ENCODE measurements around the gene CCKAR. TPM values are rescaled to one million over a fixed set of nuclear protein-coding genes. Genes with fewer than 3 reads are reported as not detected.

Gene CCKAR
- total and polyA plus RNA-seq, 2 experiments from 2014 or later = not detected

DNA sequence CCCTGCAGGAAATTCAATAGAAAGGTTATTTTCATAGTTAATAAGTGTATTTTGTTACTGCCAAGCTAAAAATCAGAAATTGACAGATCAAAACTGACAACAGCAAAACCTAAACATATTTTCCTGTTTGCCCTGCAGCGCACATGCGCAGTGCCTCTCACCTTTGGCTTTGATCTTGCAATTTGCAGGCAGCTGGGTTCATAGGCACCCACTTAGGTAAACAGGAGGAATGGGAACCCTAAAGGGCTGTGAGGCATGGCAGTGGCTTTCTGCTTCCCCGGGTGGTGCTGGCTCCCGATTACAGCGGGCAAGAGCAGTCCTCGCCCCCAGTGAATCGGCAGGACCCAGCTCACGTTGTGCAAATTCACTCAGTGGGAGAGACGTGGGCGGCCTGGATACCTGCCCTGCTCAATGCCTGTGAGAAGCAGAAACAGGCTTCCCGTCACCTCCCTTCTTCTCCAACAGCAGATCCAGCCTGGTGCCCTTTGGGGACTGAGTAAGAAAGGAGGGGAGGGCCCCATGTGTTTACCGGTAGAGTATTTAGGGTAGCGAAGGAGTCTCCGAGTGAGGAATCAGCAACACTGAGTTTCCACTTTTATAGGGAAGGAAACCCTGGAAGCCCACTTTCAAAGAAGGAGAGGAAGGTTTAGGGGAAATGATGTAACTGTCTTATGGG, 25.7 kb downstream of the CCKAR start:
- peaks cover 6% of the 10 kb centered on the region for H3K27me3 Mint-ChIP-seq (ENCODE audit: insufficient read depth, low read depth, poor library complexity)
- peaks cover 8% of the 10 kb centered on the region; the same call in 2 of the 3 replicates for H3K9me3 Mint-ChIP-seq
- Histone ChIP-seq H4K20me1 (replicated peaks; ENCODE audit: insufficient read depth) (no peaks in the 10 kb centered on the region), H3K4me3 (no peak overlapping the region), H3K4me1 (ENCODE audit: insufficient read depth) (peaks cover 5% of the 10 kb centered on the region), H3K79me2 (replicated peaks; ENCODE audit: insufficient read depth) (no peaks in the 10 kb centered on the region), H3K27ac (ENCODE audit: low read depth) (no peak overlapping the region), H2AFZ (no peak overlapping the region), H3K36me3 (ENCODE audit: insufficient read depth) (no peaks in the 10 kb centered on the region), H3F3A (replicated peaks; ENCODE audit: low read depth) (no peaks in the 10 kb centered on the region), H3K9me2 (ENCODE audit: insufficient read depth) (0 out of 2 replicates have a peak, but pooled peaks cover 3% of the 10 kb centered on the region), H3K27me3 (ENCODE audit: insufficient read depth) (no peaks in the 10 kb centered on the region), H3K4me2 (no peak overlapping the region)
- H3K4me3 Mint-ChIP-seq = no peak overlapping the region
- DNase-seq (ENCODE audit: low spot score) (no peak), ATAC-seq (no peak)
- H3K36me3 Mint-ChIP-seq (ENCODE audit: low read depth) = no peaks in the 10 kb centered on the region
- H3K4me1 Mint-ChIP-seq = peaks cover 5% of the 10 kb centered on the region; the same call in 2 of the 3 replicates
- no peak overlapping the region for H3K27ac Mint-ChIP-seq
- TF ChIP-seq, protein P1, sequence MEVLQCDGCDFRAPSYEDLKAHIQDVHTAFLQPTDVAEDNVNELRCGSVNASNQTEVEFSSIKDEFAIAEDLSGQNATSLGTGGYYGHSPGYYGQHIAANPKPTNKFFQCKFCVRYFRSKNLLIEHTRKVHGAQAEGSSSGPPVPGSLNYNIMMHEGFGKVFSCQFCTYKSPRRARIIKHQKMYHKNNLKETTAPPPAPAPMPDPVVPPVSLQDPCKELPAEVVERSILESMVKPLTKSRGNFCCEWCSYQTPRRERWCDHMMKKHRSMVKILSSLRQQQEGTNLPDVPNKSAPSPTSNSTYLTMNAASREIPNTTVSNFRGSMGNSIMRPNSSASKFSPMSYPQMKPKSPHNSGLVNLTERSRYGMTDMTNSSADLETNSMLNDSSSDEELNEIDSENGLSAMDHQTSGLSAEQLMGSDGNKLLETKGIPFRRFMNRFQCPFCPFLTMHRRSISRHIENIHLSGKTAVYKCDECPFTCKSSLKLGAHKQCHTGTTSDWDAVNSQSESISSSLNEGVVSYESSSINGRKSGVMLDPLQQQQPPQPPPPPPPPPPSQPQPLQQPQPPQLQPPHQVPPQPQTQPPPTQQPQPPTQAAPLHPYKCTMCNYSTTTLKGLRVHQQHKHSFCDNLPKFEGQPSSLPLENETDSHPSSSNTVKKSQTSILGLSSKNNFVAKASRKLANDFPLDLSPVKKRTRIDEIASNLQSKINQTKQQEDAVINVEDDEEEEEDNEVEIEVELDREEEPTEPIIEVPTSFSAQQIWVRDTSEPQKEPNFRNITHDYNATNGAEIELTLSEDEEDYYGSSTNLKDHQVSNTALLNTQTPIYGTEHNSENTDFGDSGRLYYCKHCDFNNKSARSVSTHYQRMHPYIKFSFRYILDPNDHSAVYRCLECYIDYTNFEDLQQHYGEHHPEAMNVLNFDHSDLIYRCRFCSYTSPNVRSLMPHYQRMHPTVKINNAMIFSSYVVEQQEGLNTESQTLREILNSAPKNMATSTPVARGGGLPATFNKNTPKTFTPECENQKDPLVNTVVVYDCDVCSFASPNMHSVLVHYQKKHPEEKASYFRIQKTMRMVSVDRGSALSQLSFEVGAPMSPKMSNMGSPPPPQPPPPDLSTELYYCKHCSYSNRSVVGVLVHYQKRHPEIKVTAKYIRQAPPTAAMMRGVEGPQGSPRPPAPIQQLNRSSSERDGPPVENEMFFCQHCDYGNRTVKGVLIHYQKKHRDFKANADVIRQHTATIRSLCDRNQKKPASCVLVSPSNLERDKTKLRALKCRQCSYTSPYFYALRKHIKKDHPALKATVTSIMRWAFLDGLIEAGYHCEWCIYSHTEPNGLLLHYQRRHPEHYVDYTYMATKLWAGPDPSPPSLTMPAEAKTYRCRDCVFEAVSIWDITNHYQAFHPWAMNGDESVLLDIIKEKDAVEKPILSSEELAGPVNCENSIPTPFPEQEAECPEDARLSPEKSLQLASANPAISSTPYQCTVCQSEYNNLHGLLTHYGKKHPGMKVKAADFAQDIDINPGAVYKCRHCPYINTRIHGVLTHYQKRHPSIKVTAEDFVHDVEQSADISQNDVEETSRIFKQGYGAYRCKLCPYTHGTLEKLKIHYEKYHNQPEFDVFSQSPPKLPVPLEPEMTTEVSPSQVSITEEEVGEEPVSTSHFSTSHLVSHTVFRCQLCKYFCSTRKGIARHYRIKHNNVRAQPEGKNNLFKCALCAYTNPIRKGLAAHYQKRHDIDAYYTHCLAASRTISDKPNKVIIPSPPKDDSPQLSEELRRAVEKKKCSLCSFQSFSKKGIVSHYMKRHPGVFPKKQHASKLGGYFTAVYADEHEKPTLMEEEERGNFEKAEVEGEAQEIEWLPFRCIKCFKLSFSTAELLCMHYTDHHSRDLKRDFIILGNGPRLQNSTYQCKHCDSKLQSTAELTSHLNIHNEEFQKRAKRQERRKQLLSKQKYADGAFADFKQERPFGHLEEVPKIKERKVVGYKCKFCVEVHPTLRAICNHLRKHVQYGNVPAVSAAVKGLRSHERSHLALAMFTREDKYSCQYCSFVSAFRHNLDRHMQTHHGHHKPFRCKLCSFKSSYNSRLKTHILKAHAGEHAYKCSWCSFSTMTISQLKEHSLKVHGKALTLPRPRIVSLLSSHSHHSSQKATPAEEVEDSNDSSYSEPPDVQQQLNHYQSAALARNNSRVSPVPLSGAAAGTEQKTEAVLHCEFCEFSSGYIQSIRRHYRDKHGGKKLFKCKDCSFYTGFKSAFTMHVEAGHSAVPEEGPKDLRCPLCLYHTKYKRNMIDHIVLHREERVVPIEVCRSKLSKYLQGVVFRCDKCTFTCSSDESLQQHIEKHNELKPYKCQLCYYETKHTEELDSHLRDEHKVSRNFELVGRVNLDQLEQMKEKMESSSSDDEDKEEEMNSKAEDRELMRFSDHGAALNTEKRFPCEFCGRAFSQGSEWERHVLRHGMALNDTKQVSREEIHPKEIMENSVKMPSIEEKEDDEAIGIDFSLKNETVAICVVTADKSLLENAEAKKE (CRISPR knock-in tag; IDR thresholded peaks at IDR 0.05) = no peak
- no peak for TF ChIP-seq ZNF331 (CRISPR knock-in tag; IDR thresholded peaks at IDR 0.05; ENCODE audit: low read depth)
- TF ChIP-seq, protein P2, sequence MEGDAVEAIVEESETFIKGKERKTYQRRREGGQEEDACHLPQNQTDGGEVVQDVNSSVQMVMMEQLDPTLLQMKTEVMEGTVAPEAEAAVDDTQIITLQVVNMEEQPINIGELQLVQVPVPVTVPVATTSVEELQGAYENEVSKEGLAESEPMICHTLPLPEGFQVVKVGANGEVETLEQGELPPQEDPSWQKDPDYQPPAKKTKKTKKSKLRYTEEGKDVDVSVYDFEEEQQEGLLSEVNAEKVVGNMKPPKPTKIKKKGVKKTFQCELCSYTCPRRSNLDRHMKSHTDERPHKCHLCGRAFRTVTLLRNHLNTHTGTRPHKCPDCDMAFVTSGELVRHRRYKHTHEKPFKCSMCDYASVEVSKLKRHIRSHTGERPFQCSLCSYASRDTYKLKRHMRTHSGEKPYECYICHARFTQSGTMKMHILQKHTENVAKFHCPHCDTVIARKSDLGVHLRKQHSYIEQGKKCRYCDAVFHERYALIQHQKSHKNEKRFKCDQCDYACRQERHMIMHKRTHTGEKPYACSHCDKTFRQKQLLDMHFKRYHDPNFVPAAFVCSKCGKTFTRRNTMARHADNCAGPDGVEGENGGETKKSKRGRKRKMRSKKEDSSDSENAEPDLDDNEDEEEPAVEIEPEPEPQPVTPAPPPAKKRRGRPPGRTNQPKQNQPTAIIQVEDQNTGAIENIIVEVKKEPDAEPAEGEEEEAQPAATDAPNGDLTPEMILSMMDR (conservative IDR thresholded peaks at IDR 0.05; ENCODE audit: low read depth in 2 of 2) = no peak
- TF ChIP-seq EZH2 (IDR thresholded peaks at IDR 0.05; ENCODE audit: low read depth, unreplicated experiment) = no peak
- no peak for TF ChIP-seq ZNF114 (CRISPR knock-in tag; IDR thresholded peaks at IDR 0.05)
- TF ChIP-seq, protein P3, sequence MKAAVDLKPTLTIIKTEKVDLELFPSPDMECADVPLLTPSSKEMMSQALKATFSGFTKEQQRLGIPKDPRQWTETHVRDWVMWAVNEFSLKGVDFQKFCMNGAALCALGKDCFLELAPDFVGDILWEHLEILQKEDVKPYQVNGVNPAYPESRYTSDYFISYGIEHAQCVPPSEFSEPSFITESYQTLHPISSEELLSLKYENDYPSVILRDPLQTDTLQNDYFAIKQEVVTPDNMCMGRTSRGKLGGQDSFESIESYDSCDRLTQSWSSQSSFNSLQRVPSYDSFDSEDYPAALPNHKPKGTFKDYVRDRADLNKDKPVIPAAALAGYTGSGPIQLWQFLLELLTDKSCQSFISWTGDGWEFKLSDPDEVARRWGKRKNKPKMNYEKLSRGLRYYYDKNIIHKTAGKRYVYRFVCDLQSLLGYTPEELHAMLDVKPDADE (IDR thresholded peaks at IDR 0.05) = no peak
- TF ChIP-seq STAT1 (IDR thresholded peaks at IDR 0.05; ENCODE audit: unreplicated experiment) = no peak
- no peak for TF ChIP-seq NANOG (IDR thresholded peaks at IDR 0.05; ENCODE audit: borderline replicate concordance)
- no peak for TF ChIP-seq POLR2AphosphoS5 (IDR thresholded peaks at IDR 0.05; ENCODE audit: low read depth)
- no peak for TF ChIP-seq JUNB (IDR thresholded peaks at IDR 0.05; ENCODE audit: unreplicated experiment)
